ENCODE measurements around the gene SKIC2.
"Not testable (repeated sequence)": the region's sequence is repeated elsewhere in the genome, so short reads cannot be mapped to it uniquely, and the experiment has no call there.

DNA sequence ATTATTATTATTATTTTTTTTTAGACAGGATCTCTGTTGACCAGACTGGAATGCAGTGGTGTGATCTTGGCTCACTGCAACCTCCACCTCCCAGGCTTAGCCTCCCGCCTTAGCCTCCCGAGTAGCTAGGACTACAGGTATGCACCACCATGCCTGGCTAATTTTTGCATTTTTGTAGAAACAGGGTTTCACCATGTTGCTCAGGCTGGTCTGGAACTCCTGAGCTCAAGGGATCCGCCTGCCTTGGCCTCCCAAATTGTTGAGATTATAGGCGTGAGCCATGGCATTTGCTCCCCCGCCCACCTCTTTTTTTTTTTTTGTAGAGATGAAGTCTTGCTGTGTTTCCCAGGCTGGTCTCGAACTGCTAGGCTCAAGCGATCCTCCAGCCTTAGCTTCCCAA lies 49.7 kb upstream of the SKIC2 start:
- TF ChIP-seq GABPA, POLR2AphosphoS5 (IDR thresholded peaks at IDR 0.05; ENCODE audit: low read depth): not testable (repeated sequence)
- TF ChIP-seq, protein P1, sequence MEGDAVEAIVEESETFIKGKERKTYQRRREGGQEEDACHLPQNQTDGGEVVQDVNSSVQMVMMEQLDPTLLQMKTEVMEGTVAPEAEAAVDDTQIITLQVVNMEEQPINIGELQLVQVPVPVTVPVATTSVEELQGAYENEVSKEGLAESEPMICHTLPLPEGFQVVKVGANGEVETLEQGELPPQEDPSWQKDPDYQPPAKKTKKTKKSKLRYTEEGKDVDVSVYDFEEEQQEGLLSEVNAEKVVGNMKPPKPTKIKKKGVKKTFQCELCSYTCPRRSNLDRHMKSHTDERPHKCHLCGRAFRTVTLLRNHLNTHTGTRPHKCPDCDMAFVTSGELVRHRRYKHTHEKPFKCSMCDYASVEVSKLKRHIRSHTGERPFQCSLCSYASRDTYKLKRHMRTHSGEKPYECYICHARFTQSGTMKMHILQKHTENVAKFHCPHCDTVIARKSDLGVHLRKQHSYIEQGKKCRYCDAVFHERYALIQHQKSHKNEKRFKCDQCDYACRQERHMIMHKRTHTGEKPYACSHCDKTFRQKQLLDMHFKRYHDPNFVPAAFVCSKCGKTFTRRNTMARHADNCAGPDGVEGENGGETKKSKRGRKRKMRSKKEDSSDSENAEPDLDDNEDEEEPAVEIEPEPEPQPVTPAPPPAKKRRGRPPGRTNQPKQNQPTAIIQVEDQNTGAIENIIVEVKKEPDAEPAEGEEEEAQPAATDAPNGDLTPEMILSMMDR (IDR thresholded peaks at IDR 0.05; ENCODE audit: insufficient read depth, low read length) = not testable (repeated sequence)
- TF ChIP-seq, protein P2, sequence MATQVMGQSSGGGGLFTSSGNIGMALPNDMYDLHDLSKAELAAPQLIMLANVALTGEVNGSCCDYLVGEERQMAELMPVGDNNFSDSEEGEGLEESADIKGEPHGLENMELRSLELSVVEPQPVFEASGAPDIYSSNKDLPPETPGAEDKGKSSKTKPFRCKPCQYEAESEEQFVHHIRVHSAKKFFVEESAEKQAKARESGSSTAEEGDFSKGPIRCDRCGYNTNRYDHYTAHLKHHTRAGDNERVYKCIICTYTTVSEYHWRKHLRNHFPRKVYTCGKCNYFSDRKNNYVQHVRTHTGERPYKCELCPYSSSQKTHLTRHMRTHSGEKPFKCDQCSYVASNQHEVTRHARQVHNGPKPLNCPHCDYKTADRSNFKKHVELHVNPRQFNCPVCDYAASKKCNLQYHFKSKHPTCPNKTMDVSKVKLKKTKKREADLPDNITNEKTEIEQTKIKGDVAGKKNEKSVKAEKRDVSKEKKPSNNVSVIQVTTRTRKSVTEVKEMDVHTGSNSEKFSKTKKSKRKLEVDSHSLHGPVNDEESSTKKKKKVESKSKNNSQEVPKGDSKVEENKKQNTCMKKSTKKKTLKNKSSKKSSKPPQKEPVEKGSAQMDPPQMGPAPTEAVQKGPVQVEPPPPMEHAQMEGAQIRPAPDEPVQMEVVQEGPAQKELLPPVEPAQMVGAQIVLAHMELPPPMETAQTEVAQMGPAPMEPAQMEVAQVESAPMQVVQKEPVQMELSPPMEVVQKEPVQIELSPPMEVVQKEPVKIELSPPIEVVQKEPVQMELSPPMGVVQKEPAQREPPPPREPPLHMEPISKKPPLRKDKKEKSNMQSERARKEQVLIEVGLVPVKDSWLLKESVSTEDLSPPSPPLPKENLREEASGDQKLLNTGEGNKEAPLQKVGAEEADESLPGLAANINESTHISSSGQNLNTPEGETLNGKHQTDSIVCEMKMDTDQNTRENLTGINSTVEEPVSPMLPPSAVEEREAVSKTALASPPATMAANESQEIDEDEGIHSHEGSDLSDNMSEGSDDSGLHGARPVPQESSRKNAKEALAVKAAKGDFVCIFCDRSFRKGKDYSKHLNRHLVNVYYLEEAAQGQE (IDR thresholded peaks at IDR 0.05; ENCODE audit: insufficient replicate concordance, low read depth) = not testable (repeated sequence)

All from HL-60 (cell line).